ENCODE data around the gene ATP8A2.
"Not testable (repeated sequence)": the region's sequence is repeated elsewhere in the genome, so short reads cannot be mapped to it uniquely, and the experiment has no call there.

Gene ATP8A2

DNA sequence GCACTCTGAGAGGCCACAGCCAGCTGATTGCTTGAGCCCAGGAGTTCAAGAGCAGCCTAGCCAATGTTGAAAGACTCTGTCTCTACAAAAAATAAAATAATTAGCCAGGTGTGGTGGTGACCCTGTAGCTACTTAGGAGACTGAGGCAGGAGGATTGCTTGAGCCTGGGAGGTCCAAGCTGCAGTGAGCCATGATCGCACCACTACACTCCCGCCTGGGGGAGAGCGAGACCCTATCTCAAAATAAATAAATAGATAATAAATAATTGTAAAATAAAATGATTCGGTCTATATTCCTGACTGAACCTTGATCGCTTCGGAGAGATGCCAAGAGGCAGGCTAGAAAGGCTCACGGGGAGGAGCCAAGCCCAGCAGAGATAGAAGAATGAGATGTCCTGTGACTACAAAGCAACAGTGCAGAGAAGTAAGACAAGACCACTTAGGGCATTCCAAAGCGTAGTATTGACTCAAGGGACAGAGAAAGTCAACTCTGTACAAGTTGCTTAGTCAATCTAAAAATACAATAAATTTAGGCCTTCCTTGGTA, 667.2 kb downstream of the ATP8A2 start:
- DNase-seq (ENCODE audit: low spot score) = no peak

DNA sequence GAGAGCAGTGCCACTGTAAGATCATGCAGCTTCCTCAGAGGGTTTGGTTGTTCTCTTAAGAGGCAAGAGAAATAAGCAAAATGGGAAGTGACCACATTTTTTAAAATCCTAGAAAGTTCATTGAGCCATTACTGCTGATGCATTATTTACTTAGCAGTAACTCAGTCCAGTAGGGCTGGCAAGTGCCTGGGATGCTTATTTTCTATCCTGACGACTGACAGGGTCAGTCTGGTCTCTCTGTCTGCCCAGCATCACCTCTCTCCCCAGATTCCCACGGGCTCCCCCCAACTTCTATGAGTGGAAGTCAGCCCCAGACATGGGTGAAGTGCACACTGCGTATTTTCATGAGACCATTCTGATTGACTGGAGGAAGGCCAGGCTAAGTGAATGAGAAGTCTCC, 669.7 kb downstream of the ATP8A2 start:
- no peak for DNase-seq (ENCODE audit: low spot score)

DNA sequence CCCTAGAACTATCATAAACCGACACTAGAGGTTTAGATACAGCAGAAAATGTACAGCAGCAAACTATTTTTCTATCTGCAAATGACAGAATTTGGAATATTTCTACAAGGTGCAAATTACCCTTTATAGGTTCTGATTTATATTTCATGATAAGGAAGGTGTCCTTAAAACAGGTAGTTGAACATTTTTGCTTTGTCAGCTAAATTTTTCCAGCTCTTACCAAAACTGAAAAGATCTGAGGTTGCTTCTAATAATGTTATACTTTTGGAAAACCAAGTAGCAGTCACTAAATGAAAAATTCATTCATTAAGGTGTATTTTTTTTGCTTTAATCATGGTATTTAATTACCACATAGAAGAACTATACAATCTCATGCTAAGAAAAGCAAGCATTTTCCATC, 671.0 kb downstream of the ATP8A2 start:
- no peak for DNase-seq (ENCODE audit: low spot score)

DNA sequence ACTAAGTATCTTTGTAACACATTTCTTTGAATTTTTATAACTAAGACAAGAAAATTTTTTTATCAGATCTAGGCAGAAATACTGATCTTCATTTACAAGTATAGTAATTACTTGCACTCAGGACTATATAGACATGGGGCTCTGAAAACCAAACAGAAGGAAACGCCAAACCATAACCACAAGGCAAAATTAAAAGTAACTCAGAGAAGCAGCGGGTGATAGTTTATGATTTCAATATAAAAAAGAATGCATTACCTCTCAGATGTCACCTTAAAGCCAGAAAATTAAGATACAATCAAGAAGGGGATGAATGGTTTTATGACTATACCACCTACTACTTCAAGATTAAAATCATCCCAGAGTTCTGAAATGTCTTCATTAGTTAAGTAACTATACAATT, 673.4 kb downstream of the ATP8A2 start:
- no peak for DNase-seq (ENCODE audit: low spot score)

DNA sequence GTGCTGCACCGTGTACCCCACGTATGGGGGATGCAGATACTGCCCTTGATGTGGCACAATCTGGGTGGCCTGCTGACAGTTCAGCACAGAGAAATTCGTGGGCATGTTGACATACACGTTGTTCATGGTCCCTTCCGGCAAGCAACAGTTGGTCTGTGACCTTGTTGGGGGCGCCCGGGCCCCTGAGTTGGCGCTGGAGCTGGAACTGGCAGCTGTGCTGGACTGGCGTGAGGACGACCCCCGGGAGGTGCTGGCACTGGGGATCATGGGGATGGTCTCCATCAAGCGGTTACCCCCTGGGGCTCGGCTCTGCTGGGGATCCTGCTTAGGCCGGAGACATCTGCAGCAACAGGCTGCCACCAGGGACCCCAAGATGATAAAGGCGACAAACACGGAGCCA, 674.9 kb downstream of the ATP8A2 start:
- no peak for DNase-seq (ENCODE audit: low spot score)

DNA sequence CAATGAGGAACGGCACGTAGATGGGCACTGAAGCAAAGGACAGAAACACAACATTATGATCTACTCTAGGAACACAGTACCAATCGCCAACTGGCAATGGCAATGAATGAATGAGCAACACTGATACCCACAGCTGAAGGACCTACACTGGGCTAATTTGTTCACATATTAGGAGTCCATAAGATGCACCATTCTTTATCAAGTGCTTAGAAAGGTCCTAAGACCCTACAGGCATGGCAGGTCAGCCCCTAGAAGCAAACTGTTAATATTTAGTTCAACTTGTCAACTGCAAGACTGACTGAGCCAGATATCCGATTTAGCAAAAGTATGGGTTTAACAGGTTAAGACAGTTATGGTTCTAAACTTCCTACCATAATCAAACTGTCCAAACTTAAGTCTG, 675.3 kb downstream of the ATP8A2 start:
- no peak for DNase-seq (ENCODE audit: low spot score)

DNA sequence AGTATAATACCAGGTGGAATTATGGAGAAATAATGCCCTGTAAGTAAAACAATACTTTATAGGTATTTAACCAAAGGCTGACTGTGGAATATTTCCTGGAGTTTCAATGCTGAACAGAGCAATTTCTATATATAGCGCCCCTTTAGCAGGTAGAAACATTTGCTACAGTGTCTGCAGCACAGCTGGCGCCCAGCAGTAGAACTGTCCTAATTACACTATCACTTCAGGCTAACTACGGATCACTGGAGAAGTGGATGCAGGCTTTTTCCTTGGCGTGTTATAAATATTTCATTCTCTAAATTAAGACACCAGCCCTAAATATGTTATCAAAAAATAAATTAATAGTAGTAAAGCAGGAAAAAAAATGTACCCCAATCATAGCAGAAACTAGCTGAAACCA, 677.0 kb downstream of the ATP8A2 start:
- no peak for DNase-seq (ENCODE audit: low spot score)

DNA sequence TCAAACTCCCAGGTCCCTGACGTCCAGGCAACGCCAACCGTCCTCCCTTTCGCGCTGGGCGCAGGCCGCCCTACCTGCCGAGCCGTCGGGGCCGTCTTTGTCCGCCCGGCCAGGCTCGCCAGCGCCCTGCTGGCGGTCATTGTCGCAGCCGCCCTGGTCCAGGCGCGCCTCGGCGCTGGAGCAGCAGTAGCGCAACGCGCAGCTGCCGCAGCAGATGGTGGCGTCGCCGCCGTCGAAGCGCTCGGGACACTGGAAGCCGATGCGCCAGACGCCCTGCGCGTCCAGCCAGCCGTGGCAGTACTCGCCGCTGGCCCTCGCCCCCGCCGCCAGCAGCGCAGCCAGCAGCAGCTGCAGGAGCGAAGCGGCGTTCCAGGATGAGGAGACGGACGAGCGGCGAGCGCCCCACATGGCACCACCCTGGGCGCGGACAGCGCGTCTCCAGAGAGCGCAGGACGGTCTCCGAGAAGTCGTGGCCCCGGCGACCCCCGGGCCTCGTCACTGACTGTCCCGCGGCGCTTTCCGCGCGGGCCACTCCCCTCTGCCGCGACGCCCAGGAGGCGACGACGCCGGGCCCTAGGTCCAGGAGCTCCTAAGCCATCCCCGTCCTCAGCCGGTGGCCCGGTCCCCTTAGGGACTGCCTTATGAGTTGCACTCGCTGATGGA, 678.9 kb downstream of the ATP8A2 start:
- no peak for DNase-seq (ENCODE audit: low spot score)

DNA sequence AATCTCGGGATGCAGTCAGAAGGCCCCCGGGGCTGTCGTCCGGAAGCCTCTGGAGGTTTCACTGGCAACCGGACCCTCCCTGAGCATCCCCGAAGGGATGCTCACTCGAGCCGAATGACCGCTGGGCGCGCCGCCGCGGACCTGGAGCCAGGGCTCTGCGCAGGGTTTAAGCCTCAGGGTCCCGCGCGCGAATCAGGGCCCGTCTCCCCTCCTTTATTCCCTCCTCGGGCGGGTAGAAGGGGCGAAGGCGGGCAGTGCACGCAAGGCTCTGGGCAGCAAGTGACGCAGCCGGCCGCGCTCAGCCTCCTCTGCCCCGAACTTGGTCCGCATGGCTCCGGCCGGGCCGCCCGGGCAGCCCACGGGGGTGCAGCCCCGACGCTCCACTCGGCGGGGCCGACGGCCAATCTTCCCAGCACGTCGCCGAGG, 679.5 kb downstream of the ATP8A2 start:
- peak; percentile 14 for DNase-seq (ENCODE audit: low spot score)

DNA sequence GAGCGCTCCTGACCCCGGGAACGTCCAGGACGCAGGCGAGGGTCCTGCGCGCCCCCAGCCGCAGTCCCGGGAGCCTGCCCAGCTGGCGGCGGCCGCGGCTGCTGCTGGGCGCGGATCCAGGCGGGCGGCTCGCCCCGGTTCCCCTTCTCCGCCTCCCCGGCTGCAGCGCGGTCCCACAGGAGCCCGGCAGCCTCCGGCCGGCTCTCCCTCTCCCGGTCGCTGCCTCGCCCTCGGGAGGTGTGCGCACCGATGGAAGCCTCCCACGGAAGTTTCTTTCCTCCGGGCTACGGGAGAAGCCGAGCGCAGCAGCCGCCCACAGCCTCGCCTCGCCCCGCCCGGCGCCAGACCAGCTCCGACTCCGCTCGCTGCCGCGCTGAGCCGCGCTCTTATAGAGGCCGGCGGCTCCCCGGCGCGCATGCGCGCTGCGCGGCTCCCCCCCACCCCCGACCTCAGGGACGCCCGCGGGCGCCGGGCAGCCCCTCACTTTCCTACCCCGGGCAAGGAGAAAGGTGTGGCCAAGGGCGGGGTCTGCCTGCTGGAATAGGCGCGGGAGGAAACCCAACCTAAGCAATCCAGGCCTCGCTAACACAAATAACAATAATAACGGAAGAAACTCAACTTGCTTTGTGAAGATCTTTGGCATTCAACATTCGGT, 680.0 kb downstream of the ATP8A2 start, which contains the start of gene SHISA2:
Gene SHISA2 (minus strand): TSS at position 360 of the 655 bp plus-strand sequence. CDS start 1,041 bp downstream, outside the sequence.
- peak; percentile 79 for DNase-seq (ENCODE audit: low spot score)

DNA sequence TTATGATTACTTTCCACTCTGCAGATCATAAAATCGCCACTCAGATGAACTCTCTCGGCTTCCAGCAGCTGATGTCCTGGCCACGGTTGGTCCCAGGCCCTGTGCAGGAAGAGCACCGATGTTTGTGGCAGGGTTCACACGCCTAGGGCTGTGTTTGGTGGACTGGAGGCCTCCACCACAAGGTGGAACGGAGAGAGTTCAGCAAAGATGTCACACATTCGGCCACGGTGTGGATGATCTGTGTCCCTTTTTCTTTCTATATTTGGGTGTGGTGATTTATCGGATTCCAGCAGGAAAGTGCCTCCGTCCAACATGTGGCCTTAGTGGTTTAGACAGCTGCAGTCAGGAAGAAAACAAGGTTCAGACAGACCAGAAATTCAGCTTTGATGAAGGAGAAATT, 680.6 kb downstream of the ATP8A2 start:
- DNase-seq (ENCODE audit: low spot score) = no peak

DNA sequence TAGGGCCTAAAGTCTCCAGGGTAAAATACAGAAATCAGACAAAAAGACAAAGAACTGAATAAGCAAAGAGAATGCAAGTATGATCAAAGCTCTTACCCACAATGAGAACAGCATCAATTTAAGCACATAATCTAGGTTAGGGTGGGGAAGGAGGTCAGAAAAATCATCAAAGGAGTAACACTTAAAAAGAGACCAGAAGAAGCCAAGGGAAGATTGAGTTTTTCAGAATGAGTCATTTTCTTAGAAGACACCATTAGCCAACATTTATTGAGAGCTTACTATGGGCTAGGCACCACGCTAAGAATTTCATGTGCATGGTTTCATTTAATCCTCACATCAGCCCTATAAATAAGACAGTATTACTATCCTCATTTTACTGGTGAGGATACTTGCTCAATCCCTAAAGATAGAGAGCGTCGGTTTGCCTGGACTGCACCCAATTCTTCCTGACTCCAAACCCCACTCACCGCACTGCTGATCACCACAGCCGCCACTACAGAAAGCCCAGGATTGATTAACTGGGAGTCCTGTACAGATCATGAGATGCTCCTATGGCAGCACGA, 681.7 kb downstream of the ATP8A2 start:
- no peak for DNase-seq (ENCODE audit: low spot score)

DNA sequence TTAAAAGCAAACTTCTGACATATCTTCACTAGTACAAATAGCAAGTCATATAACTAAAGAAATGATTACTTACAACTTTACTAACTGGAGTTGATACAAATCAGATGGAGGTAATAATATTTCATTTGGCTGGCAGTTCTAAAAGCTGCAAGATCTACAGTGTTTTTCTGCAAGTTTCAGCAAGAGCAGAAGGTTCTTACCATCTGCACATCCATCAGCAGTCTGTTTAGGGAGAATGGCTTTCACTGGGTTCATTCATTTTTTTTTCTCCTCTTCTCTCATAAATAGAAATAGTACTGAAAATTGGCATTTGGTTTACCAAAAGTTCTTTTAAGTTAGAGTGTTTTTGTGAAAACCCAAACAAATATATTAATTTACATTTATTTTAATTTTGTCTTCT, 683.1 kb downstream of the ATP8A2 start:
- DNase-seq (ENCODE audit: low spot score) = no peak

DNA sequence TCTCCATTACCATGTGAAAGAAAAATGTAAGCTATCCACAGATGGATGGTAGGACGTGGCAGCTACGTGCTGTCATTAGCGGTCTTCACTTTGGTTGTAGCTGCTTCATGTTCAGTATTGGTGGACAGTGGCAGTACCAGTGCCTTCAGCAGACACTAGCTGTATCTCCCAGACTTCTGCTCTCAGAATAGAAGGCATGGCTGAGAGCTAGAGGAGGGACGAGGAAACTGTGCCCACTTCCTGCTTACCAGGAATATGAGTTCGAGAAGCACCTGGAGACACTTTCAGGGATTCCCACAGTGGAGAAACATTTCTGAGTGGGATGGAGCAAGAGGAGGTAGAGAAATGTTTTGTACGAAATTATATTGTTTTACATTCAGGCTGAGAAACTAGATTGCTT, 686.9 kb downstream of the ATP8A2 start:
- DNase-seq (ENCODE audit: low spot score) = no peak

DNA sequence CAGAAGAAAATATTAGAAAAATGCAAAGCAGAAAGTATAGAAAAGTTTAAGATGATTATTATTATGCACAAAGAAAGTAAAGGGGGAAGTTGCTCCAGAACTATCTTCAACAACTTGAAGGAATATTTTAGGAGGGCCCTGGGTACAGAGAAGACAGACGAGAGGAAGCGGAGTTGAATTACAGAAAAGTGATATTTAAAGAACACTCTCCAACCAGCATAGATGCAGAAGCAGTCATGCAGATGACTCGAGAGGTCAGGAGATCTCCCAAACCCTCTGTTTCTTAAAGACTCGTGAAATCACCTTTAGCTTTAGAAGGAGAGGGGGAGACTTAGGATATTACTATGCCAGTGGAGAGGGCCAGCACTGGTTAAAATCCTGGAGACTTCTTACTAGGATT, 688.6 kb downstream of the ATP8A2 start:
- DNase-seq (ENCODE audit: low spot score) = no peak

DNA sequence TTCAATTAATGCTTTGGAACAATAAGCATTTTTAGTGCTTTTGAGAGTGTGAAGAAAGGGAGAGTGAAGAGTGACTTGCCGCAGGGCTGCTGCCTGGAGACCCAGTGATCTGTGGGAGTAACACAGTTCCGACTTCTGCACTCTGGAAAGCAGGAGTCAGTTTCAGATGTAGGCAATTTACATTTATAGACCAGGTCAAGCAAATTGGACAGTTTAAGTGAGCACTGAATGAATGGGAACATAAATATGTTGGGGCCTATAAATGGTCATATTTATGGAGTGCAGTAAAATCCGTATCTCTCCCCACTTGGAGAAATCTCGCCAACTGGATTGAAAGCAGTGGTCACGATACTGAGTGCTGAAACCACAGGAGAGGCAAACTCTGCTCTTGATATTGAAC, 689.5 kb downstream of the ATP8A2 start:
- DNase-seq (ENCODE audit: low spot score) = no peak

DNA sequence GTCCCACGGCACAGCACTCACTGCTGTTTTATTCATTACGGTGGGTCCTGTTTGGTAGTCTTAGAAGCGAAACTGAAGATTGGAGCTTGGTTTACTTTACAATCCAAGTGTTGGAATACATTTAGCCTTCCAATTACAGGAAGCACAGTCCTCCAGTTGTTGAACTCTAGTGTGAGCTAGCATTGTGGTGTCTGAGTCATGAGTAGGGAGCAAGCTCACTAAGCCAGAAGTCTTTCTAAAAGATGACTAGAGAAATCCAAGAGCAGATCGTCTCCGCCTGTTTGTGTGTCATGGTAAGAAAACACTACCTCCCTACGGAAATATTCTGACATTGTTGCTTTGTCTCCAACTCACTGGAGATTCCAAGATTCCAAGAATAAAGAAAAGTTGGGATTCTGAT, 690.2 kb downstream of the ATP8A2 start:
- peak; percentile 36 for DNase-seq (ENCODE audit: low spot score)

DNA sequence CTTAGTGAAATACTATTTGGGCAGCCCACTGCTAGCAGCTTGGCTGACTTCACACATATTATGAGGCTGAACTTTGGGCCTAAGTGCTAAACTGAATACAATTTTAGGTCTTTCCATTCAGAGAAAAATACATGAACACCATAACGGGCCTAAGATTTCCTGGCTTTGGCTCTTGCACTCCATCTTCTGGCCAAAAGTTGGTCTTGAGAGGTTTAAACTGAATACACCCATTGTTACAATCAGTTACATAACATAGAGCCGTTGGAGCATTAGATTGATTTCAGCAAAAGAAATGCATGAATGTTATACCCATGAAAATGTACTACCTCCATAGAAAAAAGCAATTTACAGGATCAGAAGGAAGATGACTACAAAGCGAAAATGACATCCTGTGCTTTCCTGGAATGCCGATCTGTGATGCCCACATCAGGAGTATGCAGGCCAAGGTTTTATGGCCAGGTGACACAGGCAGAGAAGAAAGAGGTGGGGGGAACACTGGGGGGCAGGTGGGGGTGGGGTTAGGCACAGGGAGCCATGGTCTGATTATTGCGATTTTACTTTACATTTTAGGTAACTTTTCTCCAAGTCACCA, 691.2 kb downstream of the ATP8A2 start:
- DNase-seq (ENCODE audit: low spot score) = peak; percentile 31

DNA sequence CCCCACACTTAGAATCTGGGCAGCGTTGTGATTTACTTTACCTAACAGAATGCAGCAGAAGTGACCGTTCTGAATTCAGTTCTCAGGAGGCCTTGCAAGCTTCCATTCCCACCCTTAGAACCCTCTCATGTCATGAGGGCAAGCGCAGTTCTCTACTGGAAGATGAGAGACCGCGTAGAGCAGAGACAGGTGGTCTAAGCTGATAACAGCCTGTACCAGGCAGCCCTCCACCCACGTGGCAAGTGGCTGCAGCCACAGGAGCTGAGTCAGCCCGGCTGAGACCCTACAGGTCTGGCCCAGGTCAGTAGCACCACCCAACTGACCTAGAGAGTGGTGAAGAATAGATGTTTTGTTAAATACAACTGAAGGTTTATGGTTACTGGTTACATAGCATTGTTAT, 694.7 kb downstream of the ATP8A2 start:
- not testable (repeated sequence) for DNase-seq (ENCODE audit: low spot score)

DNA sequence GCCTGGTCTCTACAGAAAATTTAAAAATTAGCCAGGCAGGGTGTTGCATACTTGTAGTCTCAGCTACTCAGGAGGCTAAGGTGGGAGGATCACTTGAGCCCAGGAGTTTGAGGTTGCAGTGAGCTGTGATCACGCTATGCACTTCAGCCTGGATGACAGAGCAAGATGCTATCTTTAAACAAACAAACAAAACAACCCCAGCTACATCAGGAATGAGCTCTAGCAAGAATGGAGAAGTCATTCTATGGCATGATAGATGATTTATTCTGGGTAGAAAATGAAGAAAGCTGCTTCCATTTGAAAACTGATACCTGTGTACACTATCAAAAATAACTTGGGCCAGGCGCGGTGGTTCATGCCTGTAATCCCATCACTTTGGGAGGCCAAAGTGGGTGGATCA, 695.8 kb downstream of the ATP8A2 start:
- DNase-seq (ENCODE audit: low spot score) = no peak

DNA sequence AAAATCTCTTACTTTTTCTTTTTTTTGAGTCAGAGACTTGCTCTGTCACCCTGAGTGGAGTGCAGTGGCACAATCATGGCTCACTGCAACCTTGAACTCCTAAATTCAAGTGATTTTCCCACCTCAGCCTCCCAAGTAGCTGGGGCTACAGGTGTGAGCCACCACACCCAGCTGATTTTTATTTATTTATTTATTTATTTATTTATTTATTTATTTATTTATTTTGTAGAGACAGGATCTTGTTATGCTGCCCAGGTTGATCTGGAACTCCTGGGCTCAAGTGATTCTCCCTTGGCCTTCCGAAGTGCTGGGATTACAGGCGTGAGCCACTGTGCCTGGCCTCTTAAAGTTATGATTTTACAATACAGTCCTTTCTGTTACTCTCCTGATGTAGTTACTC, 696.6 kb downstream of the ATP8A2 start:
- DNase-seq (ENCODE audit: low spot score) = not testable (repeated sequence)

DNA sequence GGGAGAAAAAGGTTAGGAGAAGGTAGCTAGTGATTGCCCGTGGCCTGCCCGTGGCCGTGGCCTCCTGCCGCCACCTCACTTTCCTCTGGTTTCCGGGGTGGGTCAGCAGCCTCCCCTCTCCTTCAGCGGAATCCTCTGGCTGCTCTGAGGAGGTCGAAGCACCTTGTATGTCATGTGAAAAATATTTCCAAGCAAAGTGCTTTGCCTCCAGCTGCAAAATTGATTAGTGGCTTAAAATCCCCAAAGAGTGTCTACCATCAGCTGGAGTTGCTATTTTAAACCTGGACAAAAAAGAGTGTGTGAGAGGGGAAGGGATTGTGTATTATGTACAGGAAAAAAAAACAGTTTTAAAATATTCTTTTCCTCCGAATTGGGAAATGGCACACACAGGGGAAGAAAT, 697.9 kb downstream of the ATP8A2 start:
- not testable (repeated sequence) for DNase-seq (ENCODE audit: low spot score)

DNA sequence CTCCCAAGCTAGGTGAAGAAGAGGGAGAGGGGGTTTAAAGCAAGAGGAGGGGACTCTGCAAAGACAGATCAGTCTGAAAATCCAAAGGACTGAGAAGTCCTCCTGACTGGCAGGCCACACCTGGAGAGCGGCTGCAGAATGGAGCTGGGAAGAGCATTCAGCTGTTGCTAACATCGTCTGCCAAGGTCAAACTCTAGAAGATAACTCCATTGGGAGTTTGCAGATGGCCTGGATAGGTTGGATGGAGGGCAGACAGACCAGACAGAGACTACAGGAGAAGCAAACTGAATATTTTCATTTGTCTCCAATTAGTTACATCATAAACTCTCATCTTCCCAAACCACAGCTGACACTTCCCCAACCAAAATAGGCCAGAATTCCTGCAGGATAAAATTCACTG, 699.9 kb downstream of the ATP8A2 start:
- no peak for DNase-seq (ENCODE audit: low spot score)

All from AG08396 (cell line).